Left lobe of liver (tissue), 2 donors: ENCODE data around the gene SYN1. TPM values are rescaled to one million over a fixed set of nuclear protein-coding genes. Genes with fewer than 3 reads are reported as not detected.
A peak's percentile ranks its signal among the peaks of the same experiment; 100 is the strongest.
"Not testable (repeated sequence)": the region's sequence is repeated elsewhere in the genome, so short reads cannot be mapped to it uniquely, and the experiment has no call there.

Experiments
- ATAC-seq: fragments of 200-7000 bp; cut with Tn5 transposase; one replicate; pipeline ENCODE4 v1.9.1; 2020; ENCODE audit warnings: mild to moderate bottlenecking, moderate library complexity
- DNase-seq: peaks from one replicate; pipeline ENCODE4 v3.0.0-alpha.2; 2020; ENCODE audit warnings: low spot score
- total RNA-seq: library from RNA; stranded (reverse); gene quantifications from one replicate; pipeline ENCODE4 v1.2.1, GENCODE V29; 2021
- donor health status: DM: no; HTN: no; CAD: no; lungs with moderate emphysema.
- donor health status: DM: no; HTN: yes; CAD: no.

Gene SYN1
- total RNA-seq = 0.15 TPM

DNA sequence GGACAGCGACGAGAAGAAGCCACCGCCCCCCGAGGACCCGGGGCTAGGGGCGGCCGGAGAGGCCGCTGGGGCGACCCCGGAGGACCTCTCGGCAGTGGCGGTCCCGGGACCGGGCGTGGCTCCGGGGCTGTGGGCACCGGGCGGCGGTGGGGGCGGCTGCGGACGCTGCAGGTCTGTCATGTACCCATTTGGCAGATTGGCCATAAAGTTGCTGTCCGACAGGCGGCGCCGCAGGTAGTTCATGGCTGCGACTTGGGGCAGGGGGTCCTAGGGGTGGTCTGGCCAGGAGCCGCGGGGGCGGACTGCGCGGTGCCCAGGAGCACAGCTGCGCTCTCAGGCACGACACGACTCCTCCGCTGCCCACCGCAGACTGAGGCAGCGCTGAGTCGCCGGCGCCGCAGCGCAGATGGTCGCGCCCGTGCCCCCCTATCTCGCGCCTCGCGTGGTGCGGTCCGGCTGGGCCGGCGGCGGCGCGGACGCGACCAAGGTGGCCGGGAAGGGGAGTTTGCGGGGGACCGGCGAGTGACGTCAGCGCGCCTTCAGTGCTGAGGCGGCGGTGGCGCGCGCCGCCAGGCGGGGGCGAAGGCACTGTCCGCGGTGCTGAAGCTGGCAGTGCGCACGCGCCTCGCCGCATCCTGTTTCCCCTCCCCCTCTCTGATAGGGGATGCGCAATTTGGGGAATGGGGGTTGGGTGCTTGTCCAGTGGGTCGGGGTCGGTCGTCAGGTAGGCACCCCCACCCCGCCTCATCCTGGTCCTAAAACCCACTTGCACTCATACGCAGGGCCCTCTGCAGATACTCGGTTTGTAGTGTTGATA is at the start of gene SYN1:
Gene SYN1 (minus strand): TSS at position 372 of the 817 bp plus-strand sequence. CDS start 129 bp downstream, at position 243.
- ATAC-seq (peak; percentile 97), DNase-seq (peak; percentile 64)

DNA sequence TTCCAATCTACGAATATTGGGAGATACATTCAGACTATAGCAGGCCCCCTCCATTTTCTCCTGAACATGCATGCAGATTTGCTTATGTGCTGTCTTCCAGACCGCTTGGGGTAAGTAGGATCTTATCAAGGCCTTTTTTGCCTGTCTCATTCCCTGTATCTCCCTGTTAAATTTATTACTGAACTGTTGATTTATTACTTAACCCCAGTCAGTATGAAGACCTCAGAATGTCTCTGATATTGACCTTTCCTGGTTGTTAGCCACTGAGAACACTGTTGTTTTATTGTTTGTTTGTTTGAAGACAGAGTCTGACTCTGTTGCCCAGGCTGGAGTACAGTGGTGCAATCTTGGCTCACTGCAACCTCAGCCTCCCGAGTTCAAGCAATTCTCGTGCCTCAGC is 46.1 kb upstream of the SYN1 start:
- not testable (repeated sequence) for ATAC-seq, DNase-seq

DNA sequence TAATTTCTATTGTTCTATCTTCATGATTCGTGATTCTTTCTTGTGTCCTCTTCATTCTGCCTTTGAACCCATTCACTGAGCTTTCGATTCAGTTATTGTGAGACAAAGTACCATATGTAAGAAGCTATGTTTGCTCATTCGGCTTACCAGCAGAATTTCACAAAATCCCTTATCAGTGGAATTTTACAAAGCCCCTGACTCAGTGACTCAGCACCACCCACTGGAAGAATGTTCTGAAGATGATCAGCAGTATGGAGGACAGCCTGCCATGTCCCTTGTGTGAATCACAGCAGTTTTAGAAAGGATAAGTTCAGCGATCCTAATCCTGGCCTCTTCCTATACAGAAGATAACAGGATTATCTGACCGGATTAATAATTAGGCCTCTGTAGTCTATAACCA is 45.1 kb upstream of the SYN1 start:
- ATAC-seq (no peak), DNase-seq (no peak)

DNA sequence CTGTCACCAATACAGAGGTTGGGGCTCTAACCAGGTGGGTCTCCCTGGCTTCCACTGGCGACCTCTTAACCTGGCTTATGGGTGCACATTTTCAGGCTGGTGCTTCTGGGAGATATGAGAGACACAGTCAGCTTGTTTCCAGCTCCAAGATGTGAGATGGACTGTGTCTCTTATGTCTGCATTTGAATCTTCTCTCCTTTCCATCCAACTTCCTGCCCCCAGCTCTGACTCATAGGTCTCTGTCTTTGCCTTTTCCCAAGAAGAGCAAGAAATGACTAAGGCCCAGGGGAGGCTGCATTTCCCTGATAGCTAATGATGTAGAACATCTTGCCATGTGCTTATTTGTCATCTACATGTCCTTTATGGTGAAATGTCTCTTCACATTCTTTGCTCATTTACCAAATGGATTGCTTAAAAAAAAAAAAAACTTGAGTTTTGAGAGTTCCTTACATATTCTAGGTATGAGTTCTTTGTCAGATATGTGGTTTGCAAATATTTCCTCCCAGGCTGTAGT is 42.5 kb upstream of the SYN1 start:
- DNase-seq (no peak), ATAC-seq (no peak)

DNA sequence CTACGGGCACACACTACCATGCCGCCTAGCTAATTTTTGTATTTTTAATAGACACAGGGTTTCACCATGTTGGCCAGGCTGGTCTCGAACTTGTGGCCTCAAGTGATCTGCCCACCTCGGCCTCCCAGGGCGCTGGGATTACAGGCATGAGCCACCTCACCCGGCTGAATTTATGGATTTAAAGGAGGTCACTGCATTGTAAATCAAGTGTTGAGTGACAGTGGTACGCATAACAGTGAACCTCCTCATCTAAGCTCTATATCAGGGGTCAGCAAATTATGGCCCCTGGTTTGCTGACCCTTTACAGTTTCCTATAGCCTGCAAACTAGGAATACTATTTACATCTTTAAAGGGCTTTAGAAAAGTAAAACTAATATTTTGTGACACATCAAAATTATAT is 41.9 kb upstream of the SYN1 start:
- DNase-seq = no peak
- ATAC-seq = no peak

DNA sequence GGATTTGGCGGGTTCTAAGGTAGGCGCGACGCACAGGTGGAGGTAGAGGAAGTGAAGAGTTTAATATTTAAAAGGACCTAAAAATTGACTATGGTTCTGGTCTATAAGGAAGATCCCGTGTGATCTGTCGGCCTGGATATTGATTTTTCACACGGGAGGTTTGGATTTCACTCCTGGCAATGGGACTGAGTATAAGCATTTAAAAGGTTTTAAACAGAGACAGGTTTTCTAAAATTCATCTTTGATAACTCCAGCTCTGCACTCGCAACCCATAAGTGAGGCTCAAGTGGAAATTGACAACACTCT is 39.7 kb upstream of the SYN1 start:
- DNase-seq (no peak), ATAC-seq (no peak)

DNA sequence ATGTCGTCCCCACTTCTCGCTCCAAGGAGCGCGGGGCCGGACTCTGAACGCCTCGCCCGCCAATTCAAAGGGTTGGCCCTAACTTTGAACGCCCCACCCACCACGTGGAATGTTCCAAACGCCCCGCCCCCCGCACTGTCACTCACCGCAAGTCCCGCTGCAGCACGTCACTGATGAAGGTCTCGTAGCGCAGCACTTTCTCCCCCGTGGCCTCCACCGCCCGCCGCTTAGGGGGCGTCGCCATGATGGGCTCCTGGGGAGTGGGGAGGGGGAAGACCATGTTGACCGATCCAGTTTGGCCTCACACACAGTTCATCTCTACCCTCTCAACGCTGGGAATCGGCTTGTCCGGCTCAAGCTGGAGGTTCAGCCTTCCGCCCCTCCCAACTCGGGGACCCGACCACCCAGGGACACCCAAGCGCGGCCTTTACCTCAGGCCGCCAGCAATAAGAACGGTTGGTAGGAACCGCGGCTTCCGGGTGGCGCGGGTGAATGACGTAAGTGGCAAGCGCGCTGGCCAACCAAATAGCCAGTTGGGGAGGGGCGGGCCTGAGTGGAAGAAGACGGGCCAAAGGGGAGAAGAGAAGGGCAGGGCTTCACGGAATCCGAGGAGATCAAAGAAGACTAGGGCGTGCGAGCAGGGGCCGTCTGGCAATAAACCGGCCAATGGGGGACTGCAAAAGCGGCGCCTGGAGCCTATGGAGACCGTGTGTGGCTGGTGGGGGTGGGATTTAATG is 39.2 kb upstream of the SYN1 start, which contains the start of gene UXT:
Gene UXT (minus strand): TSS at position 497 of the 737 bp plus-strand sequence. CDS start 253 bp downstream, at position 244.
- peak; percentile 91 for ATAC-seq
- peak; percentile 92 for DNase-seq

DNA sequence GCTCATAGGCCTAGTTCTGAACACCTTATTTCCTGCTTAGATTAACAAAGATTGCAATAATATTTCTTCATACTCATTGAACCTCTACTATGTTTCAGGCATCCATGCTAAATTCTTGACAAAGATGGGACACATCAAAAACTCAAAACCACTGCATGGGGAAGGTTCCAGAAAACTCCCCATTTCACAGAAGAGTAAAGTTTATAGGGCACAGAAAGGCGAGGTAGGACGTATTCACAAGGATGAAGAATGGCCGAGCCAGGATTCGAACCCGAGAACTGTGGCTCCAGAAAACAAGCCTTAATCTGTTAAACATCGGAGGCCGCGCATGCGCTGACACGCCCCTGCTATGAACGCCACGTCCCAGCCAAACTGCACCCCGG is 38.6 kb upstream of the SYN1 start:
- no peak for ATAC-seq
- no peak for DNase-seq

DNA sequence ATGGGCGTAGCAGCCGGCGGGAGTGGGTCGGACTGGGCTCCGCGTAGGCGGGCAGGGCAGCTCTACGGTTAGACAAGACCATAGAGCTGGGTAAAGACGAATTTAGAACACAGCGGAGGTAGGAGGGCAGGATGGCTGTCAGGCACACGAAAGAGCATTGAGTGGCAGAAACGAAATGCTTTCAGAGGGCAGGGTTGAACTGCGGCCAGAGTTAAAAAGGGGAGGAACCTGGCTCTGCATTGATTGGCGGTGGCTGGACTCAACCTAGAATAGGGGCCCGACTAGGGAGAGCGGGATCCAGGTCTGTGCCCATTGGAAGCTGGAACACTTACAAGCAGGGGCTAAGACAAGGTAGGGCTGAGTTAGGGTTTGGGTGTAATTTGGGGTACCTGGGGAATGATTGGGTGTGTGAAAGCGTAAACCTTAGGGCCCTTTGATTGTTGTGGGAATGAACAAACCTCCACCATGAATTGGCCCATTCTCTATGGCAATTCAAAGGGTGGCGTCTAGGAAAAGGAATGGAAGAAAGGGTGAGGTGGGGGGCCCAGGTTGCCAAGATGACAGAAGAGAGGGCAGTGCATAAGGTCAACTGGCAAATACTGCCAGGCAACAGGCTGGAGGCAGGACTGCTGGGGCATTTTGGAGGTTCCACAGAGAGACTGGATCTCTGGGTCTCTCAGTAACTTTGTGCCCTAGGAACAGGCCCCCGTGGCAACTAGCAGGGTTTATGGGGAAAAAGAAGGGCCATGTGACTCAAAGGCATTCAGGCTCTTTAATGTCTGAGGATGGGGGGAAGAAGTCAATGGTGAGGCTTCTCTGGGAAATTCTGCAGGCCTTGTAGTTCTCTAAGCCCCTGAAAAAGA is 31.6 kb upstream of the SYN1 start:
- ATAC-seq (peak; percentile 56), DNase-seq (no peak)

DNA sequence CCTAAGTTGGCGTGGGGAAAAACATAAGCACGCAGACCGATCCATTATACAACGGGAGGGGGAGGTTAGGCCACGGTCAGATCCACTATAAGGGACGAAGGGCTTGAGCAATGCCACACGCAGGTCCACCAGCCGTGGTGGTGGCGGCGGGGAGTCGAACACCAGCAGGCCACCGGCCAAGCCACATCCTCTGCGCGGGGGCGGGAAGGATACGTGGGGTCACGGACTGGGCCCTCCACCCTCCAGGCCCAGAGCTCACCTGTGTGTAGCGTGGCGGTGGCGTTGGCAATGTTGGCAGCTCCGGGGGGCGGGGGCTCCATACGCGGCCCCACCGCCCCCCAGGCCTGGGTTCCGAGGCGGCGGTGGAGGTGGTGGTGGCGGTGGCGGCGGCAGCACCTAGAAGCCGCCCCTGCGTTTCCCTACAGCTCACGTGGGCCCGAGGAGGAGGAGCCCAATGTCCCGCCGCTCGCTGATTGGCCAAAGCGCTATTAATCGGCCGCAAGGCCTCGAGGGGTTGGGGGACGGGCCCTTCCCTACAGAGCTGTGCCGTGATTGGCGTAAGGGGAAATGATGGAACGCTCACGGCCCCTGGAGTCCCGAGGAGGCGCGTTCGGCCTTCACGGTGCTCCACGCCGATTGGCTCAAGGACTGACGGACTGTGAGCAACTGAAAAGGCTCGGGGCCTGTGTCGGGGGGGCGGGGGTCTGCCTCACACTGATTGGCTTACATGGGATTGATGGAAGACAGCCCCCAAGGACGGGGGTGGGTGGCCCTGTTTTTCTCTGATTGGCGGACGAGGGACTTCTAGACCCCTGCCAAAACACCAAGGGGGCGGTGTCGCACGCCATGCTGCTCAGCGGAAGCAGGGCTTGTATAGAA is 30.7 kb upstream of the SYN1 start, which contains the start of gene ELK1:
Gene ELK1 (minus strand): TSS at position 400 of the 879 bp plus-strand sequence. CDS start 9,122 bp downstream, outside the sequence.
- DNase-seq (peak; percentile 95), ATAC-seq (peak; percentile 83)

DNA sequence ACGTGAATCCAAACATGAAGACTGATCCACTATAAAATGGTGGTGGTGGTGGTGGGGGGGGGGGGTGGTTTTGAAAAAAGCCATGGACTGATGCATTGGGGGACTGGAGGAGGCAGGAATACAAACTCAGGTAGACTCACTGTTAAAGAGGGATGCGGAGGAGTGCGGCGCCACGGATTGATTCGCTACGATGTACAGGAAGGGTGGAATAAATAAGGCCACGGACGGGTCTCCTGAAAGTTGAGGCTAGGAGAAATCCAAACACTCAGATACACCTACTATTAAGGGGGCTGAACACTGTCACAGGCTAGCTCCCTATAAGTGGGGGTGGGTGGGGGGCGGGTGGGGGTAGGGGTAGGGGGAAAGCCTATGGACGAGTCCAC is 30.1 kb upstream of the SYN1 start:
- ATAC-seq (no peak), DNase-seq (no peak)

DNA sequence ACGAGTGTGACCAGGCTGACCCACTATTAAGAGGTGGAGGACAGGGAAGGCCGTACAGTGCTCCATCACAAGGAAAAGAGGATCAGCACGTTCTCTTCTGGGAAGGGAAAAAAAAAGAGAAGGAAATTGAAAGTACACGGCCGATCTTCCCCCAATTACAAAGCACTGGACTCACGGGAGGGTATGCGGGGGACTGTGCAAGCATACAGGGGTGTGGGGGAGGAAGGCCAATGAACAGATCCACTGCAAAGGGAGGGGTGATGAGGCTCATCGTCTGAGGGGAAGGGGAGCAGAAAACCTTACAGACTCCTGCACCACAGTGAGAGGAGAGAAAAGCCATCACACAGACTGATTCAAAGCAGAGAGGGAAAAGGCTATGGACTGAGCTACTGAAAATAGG is 29.6 kb upstream of the SYN1 start:
- DNase-seq = no peak
- ATAC-seq = no peak

DNA sequence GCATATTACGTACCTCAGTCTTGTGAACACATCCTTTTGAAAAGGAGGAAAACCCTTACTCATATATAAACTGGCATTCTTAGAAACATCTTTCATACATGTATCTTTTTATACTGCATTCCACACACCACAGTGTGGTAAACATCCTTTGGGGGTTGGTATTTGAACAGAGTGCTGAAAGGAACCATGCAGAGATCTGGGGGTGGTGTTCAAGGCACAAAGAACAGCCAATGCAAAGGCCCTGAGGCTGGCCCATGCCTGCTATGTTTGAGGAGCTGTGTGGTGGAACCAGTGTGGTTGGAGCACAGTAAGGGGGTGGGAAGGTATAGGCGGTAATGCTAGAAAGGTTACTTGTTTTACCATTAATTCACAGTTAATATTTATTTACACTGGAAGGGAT is 28.7 kb upstream of the SYN1 start:
- DNase-seq (no peak), ATAC-seq (no peak)

DNA sequence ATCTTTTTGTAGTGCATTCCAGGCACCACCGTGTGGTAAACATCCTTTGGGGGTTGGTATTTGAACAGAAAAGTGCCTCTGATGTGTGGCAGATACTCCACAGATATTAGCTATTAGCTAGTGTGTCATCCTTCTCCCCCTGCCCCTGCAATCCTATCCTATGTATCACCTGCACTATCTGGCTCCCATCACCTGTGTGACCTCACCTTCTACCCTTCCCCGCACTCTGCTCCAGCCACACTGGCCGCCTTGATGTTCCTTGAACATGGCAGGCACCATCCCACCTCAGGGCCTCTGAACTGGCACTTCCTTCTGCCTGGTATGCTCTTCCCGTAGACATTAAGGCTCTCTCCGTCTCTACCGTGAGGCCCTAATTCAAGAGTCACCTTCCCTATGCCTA is 27.0 kb upstream of the SYN1 start:
- no peak for DNase-seq
- no peak for ATAC-seq

DNA sequence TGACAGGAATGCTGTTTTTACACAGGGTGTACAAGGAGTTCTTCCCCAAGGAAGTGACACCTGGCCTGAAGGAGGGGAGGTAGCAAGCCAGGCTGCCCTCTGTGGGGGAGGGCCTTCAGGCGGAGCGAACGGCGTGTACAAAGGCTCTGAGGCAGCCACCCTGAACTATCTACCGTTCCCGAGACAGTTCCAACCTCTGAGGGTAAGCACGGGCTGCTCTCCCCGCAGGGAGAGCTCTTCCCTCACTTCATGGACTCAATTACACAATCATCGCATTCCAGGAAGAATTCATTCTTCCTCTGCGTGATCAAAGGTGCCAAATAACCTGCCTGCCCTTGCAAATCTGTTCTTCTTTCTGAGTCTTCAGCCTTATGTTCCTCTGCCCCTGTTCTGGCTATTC is 25.9 kb upstream of the SYN1 start:
- peak; percentile 47 for ATAC-seq
- no peak for DNase-seq

DNA sequence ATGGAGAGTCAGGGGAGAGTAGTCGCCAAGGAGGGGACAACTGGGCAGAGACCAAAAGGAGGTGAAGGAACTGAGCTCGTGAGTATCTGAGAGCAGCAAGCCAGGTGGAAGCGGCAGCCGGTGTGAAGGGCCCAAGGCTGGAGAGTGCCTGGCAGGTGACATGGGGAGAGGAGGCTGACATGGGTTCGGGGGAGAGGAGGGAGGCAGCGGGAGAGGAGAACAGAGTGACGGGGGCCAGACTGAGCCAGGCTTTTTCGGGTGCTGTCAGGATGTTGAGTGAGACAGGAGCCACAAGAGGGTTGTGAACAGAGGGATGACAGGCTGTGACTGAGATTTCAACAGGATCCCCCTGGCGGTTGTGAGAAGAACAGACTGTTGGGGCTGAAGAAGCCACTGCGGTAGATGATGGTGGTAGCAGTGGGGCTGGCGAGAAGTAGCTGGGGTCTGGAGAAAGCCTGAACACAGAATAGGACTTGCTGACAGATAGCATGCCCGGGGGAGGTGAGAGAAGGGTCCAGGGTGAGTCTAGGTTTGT is 25.0 kb upstream of the SYN1 start:
- ATAC-seq = peak; percentile 26
- no peak for DNase-seq

DNA sequence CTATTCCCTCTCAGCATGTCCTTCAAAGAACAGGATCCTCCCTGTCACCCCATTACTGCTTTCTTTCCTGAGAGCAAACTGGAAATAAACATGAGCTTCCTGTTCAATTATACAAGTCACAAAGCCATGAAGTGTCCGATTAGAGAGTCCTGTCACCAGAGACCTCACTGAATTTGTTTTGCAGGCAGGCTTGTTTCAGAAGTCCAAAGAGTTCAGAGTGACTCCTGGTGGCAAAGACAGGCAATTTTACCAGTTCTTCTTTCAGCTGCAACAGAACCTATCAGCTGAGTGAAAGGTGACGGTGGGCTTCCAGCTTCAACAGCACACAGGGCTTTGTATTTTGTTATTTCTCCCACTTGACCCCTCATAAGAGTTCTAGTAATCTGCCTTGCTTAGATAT is 24.3 kb upstream of the SYN1 start:
- no peak for DNase-seq
- ATAC-seq = peak; percentile 64

DNA sequence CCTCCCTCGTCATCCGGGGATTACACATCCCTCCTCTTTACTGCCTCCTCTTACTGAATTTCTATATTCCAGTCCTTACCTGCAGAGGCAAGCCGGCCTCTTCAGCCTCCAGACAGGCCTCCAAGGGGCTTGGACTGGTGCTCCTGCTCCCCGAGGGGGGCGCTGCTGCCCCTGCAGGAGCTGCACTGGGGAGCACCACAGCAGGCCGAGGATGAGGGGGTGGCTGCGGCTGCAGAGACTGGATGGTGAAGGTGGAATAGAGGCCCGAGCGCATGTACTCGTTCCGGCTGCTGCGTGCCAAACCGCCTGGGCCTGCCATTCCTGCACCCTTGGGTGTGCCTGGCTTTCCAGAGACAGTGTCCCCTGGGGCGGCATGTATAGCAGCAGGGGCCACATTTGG is 19.2 kb upstream of the SYN1 start:
- no peak for DNase-seq
- no peak for ATAC-seq

DNA sequence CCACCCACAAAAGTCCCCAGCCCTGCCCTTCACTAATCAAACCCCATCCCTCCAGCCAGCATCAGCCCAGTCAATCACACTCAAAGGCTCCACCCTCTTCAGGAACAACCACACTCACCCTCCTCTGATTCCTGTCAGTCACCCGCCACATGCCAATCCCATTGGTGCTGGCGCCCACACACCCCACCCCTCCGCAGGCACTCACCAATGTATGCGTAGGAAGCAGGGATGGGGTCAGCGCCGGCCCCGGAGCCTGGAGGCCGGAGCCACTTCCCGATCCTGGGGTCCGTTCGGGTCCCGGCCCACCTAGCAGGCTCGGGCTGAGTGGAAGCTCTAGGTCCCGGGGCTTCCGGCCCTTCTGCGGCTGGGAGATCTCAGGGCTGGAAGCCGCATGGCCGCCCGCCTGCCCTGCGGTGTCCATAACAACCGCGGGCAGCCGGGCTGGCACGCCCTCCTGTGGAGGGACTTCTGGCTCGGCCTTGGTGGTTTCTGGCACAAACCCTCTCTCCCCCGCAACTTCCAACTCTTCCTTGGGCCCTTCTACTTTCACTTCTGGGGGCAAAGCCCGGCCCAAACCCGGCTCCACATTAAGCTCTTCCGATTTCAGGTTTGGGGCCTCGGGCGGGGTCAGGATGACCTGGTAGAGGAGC is 18.0 kb upstream of the SYN1 start:
- ATAC-seq = peak; percentile 62
- DNase-seq = no peak
